GM12878 (cell line): ENCODE measurements around the gene FAM120B.

Experiments
- GATAD2B ChIP-seq: fragments of 450-650 bp; conservative IDR thresholded peaks from 2 replicates; pipeline ENCODE4 v1.6.1; 2017; ENCODE audit warnings: low read depth, mild to moderate bottlenecking, moderate library complexity
- POLR2A ChIP-seq: IDR thresholded peaks from 2 replicates; pipeline ENCODE4 v1.6.1; 2011; ENCODE audit warnings: low read depth, mild to moderate bottlenecking, low read length
- RAD21 ChIP-seq: IDR thresholded peaks from 2 replicates; pipeline ENCODE4 v1.6.1; 2011; ENCODE audit warnings: mild to moderate bottlenecking, low read depth, low read length, moderate library complexity; ENCODE audit not compliant: insufficient read depth
- SRF ChIP-seq, 2 experiments: IDR thresholded peaks; 2 replicates each; pipeline ENCODE4 v1.6.1; 2011; ENCODE audit warnings: low read depth in 2 of 2, low read length in 2 of 2, mild to moderate bottlenecking in 1 of 2, moderate library complexity in 1 of 2
- TF ChIP-seq, protein P1 (sequence below): fragments of 450-650 bp; formaldehyde crosslinking; IDR thresholded peaks from 2 replicates; pipeline ENCODE4 v1.5.0; 2022; ENCODE audit warnings: mild to moderate bottlenecking, missing genetic modification characterization
- TF ChIP-seq, protein P2 (sequence below), 3 experiments: IDR thresholded peaks in 2 of 3; conservative IDR thresholded peaks in 1 of 3; 2 replicates each; pipeline ENCODE4 v1.5.1; 2011; ENCODE audit warnings: low read depth in 3 of 3, low read length in 3 of 3, mild to moderate bottlenecking in 3 of 3, control low read depth in 2 of 3, moderate library complexity in 2 of 3, inconsistent platforms in 1 of 3, mixed read lengths in 1 of 3; ENCODE audit not compliant: control insufficient read depth in 2 of 3, insufficient read depth in 1 of 3; ENCODE audit errors: extremely low read depth in 1 of 3
- TF ChIP-seq, protein P3 (sequence below): IDR thresholded peaks from 2 replicates; pipeline ENCODE4 v1.6.1; 2012; ENCODE audit warnings: mild to moderate bottlenecking, low read depth, low read length

DNA sequence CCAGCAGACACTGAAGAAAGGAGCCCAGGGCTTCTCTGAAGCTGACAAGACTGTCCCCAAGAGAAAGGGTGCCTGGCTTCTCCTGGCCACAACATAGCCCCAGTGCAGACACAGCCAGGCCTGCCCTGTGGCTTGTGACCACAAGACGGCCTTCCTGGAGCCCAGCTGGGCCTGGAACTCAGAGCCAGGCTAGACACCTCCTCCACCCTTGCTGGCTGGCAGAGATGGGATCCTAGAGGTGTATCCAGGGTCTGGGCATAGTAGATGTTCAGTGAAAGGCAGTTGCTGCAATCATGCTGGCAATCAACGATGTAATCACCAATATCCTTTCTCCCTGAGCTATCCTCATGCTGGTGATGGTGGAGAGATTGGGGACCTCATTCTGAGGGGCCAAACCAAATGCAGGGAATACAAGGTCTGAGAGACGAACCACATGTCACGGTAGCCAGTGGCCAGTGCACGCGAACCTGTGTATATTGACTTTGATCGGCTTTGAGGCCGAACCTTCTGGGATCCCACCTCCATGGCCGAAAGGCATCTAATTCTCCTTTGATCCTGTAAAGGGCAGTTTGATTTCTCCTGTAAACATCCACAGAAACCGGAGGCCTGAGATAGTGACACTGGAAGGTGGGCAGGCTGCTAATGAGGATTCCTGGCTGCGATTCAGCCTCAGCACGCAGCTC is 131.3 kb downstream of the FAM120B start:
- no peak for TF ChIP-seq POLR2A
- TF ChIP-seq RAD21 = no peak
- TF ChIP-seq, protein P1, sequence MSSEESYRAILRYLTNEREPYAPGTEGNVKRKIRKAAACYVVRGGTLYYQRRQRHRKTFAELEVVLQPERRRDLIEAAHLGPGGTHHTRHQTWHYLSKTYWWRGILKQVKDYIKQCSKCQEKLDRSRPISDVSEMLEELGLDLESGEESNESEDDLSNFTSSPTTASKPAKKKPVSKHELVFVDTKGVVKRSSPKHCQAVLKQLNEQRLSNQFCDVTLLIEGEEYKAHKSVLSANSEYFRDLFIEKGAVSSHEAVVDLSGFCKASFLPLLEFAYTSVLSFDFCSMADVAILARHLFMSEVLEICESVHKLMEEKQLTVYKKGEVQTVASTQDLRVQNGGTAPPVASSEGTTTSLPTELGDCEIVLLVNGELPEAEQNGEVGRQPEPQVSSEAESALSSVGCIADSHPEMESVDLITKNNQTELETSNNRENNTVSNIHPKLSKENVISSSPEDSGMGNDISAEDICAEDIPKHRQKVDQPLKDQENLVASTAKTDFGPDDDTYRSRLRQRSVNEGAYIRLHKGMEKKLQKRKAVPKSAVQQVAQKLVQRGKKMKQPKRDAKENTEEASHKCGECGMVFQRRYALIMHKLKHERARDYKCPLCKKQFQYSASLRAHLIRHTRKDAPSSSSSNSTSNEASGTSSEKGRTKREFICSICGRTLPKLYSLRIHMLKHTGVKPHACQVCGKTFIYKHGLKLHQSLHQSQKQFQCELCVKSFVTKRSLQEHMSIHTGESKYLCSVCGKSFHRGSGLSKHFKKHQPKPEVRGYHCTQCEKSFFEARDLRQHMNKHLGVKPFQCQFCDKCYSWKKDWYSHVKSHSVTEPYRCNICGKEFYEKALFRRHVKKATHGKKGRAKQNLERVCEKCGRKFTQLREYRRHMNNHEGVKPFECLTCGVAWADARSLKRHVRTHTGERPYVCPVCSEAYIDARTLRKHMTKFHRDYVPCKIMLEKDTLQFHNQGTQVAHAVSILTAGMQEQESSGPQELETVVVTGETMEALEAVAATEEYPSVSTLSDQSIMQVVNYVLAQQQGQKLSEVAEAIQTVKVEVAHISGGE (CRISPR knock-in tag) = no peak
- no peak for TF ChIP-seq GATAD2B
- no peak for TF ChIP-seq SRF (IDR thresholded peaks at IDR 0.05; ENCODE audit: low read depth in 2 of 2, low read length in 2 of 2)
- TF ChIP-seq, protein P2, sequence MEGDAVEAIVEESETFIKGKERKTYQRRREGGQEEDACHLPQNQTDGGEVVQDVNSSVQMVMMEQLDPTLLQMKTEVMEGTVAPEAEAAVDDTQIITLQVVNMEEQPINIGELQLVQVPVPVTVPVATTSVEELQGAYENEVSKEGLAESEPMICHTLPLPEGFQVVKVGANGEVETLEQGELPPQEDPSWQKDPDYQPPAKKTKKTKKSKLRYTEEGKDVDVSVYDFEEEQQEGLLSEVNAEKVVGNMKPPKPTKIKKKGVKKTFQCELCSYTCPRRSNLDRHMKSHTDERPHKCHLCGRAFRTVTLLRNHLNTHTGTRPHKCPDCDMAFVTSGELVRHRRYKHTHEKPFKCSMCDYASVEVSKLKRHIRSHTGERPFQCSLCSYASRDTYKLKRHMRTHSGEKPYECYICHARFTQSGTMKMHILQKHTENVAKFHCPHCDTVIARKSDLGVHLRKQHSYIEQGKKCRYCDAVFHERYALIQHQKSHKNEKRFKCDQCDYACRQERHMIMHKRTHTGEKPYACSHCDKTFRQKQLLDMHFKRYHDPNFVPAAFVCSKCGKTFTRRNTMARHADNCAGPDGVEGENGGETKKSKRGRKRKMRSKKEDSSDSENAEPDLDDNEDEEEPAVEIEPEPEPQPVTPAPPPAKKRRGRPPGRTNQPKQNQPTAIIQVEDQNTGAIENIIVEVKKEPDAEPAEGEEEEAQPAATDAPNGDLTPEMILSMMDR (IDR thresholded peaks at IDR 0.05 in 2 of 3, conservative IDR thresholded peaks at IDR 0.05 in 1 of 3; ENCODE audit: control insufficient read depth in 2 of 3, extremely low read depth in 1 of 3, insufficient read depth in 1 of 3, low read depth in 3 of 3, low read length in 3 of 3) = no peak
- TF ChIP-seq, protein P3, sequence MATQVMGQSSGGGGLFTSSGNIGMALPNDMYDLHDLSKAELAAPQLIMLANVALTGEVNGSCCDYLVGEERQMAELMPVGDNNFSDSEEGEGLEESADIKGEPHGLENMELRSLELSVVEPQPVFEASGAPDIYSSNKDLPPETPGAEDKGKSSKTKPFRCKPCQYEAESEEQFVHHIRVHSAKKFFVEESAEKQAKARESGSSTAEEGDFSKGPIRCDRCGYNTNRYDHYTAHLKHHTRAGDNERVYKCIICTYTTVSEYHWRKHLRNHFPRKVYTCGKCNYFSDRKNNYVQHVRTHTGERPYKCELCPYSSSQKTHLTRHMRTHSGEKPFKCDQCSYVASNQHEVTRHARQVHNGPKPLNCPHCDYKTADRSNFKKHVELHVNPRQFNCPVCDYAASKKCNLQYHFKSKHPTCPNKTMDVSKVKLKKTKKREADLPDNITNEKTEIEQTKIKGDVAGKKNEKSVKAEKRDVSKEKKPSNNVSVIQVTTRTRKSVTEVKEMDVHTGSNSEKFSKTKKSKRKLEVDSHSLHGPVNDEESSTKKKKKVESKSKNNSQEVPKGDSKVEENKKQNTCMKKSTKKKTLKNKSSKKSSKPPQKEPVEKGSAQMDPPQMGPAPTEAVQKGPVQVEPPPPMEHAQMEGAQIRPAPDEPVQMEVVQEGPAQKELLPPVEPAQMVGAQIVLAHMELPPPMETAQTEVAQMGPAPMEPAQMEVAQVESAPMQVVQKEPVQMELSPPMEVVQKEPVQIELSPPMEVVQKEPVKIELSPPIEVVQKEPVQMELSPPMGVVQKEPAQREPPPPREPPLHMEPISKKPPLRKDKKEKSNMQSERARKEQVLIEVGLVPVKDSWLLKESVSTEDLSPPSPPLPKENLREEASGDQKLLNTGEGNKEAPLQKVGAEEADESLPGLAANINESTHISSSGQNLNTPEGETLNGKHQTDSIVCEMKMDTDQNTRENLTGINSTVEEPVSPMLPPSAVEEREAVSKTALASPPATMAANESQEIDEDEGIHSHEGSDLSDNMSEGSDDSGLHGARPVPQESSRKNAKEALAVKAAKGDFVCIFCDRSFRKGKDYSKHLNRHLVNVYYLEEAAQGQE = no peak
